ENCODE measurements around the gene MFAP3.

DNA sequence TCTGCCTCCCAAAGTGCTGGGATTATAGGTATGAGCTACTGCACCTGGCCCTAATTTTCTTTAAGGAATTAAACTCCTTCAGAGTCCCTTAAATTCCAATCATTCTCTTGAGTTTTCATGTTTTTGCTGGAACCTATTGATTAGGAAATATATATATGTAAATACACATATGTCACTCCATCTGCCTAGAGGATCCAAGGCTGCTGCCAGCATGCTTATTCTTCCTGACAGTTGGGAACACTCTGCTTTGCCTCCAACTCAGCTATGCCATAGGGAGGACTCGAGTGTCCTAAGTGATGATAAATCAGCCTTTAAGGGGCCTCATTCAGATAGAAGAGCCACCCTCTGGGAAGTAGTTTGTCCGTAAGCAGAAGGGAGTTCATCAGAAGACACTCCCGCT, 21.8 kb downstream of the MFAP3 start:
- no peak for TF ChIP-seq FOXM1 (IDR thresholded peaks at IDR 0.05; ENCODE audit: borderline replicate concordance, low read depth)
- TF ChIP-seq RAD21 (IDR thresholded peaks at IDR 0.05; ENCODE audit: low read depth): no peak
- TF ChIP-seq, protein P1, sequence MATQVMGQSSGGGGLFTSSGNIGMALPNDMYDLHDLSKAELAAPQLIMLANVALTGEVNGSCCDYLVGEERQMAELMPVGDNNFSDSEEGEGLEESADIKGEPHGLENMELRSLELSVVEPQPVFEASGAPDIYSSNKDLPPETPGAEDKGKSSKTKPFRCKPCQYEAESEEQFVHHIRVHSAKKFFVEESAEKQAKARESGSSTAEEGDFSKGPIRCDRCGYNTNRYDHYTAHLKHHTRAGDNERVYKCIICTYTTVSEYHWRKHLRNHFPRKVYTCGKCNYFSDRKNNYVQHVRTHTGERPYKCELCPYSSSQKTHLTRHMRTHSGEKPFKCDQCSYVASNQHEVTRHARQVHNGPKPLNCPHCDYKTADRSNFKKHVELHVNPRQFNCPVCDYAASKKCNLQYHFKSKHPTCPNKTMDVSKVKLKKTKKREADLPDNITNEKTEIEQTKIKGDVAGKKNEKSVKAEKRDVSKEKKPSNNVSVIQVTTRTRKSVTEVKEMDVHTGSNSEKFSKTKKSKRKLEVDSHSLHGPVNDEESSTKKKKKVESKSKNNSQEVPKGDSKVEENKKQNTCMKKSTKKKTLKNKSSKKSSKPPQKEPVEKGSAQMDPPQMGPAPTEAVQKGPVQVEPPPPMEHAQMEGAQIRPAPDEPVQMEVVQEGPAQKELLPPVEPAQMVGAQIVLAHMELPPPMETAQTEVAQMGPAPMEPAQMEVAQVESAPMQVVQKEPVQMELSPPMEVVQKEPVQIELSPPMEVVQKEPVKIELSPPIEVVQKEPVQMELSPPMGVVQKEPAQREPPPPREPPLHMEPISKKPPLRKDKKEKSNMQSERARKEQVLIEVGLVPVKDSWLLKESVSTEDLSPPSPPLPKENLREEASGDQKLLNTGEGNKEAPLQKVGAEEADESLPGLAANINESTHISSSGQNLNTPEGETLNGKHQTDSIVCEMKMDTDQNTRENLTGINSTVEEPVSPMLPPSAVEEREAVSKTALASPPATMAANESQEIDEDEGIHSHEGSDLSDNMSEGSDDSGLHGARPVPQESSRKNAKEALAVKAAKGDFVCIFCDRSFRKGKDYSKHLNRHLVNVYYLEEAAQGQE (IDR thresholded peaks at IDR 0.05; ENCODE audit: low read depth): no peak
- TF ChIP-seq, protein P2, sequence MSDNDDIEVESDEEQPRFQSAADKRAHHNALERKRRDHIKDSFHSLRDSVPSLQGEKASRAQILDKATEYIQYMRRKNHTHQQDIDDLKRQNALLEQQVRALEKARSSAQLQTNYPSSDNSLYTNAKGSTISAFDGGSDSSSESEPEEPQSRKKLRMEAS (IDR thresholded peaks at IDR 0.05): no peak
- no peak for TF ChIP-seq TEAD4 (IDR thresholded peaks at IDR 0.05)
- no peak for TF ChIP-seq EP300 (IDR thresholded peaks at IDR 0.05; ENCODE audit: borderline replicate concordance)
- no peak for TF ChIP-seq NFIC (IDR thresholded peaks at IDR 0.05)
- no peak for TF ChIP-seq YY1 (IDR thresholded peaks at IDR 0.05; ENCODE audit: low read depth)
- TF ChIP-seq CREB1 (IDR thresholded peaks at IDR 0.05; ENCODE audit: low read depth): no peak
- no peak for TF ChIP-seq ZBTB7A (IDR thresholded peaks at IDR 0.05; ENCODE audit: low read depth)
- no peak for TF ChIP-seq EGR1 (IDR thresholded peaks at IDR 0.05)
- no peak for TF ChIP-seq TAF1 (IDR thresholded peaks at IDR 0.05; ENCODE audit: low read depth)

Measured in Ishikawa (cell line).